Measurements from ENCODE around the gene BTBD17. TPM values are rescaled to one million over a fixed set of nuclear protein-coding genes. Genes with fewer than 3 reads are reported as not detected.

BTBD17 gene
- total RNA-seq, 2 donors from 2014 or later: 1.0 TPM; not detected in 1

DNA sequence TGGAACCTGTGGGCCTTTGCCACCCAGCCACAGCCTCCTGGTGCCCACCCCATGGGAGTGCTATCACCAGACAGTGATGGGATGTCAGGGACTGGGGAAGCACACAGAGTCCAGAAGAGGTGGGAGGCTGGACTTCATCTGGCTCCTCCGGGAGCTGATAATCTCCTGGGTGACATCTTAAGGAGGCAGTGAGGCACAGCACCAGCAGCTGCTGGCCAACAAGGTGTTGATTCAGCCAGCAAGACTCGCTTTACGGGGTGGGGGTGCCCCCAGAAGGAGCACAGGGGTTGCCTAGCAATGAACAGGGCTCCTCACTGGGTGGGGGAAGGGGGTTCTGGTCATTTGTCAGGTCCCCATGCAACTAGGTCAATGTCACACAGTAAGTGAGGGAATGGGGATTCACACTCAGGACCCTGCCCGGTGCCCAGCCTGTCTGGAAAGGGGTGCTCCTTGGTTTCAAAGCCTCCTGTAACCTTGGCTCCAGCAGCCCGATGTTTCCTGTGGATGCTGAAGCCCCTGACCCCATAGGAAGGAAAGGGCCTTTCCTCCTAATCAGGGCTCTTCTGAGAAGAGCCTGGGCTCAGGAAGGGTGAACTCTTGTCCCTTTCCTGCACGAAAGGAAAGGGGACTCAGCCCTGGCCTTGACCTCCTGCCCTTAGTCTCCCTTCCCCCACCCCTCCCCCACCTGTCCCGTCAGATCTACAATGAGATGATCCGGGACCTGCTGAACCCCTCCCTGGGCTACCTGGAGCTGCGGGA is 18.0 kb downstream of the BTBD17 start:
- Histone ChIP-seq H3K27me3 (no peaks in the 10 kb centered on the region), H3K4me1 (no peaks in the 10 kb centered on the region), H3K4me3 (no peak overlapping the region), H3K9me3 (no peaks in the 10 kb centered on the region), H3K36me3 (replicated peaks in 1 of 2; ENCODE audit: insufficient read depth in 1 of 2, low read depth in 2 of 2) (no peaks in the 10 kb centered on the region), H3K27ac (no peak overlapping the region)
- WGBS, 2 donors: 37 to 40% methylated on average over 1 to 7 of the region's 9 CpGs
- DNase-seq (no peak), ATAC-seq (no peak)
- no peak for TF ChIP-seq POLR2A (IDR thresholded peaks at IDR 0.05)
- TF ChIP-seq, protein P1, sequence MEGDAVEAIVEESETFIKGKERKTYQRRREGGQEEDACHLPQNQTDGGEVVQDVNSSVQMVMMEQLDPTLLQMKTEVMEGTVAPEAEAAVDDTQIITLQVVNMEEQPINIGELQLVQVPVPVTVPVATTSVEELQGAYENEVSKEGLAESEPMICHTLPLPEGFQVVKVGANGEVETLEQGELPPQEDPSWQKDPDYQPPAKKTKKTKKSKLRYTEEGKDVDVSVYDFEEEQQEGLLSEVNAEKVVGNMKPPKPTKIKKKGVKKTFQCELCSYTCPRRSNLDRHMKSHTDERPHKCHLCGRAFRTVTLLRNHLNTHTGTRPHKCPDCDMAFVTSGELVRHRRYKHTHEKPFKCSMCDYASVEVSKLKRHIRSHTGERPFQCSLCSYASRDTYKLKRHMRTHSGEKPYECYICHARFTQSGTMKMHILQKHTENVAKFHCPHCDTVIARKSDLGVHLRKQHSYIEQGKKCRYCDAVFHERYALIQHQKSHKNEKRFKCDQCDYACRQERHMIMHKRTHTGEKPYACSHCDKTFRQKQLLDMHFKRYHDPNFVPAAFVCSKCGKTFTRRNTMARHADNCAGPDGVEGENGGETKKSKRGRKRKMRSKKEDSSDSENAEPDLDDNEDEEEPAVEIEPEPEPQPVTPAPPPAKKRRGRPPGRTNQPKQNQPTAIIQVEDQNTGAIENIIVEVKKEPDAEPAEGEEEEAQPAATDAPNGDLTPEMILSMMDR (IDR thresholded peaks at IDR 0.05): no peak
- intact Hi-C loops (cut with DNase I): no loop called here

DNA sequence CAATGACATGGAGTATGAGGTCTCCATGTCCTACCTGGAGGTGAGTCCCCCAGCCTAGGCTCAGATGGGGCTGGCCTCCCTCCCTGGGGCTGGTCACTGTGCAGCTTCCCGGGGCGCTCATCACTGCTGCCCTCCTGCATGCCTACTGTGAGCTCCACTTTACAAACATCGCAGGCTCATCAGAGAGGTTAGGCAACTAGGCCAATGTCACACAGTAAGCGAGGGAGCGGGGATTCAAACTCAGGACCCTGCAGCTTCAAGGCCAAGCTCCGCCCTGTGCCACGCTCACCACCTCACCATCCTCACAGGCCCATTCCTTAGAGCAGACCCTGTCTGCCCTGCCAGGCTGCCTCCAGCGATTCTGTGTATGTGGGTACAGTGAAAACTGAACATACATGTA is 18.5 kb downstream of the BTBD17 start:
- H3K27me3 ChIP-seq: no peaks in the 10 kb centered on the region

DNA sequence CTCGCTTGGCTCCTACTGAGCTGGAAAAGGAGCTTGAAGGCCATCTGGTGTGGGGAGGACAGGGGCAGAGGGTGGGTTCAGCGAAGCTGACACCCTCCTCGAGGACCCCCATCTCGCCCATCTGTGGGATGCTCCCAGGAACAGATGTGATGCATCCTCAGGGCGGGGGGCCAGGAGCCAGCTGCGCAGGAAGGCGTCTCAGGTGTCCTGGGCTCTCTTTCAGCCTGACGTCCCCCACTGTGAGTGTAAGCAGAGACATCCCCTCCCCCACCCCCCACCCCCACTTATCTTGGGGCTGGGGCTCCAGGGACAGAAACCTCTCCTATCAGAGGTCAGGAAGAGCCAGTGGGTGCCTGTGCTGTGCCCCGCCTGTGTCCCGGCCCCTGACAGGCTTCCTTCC is 19.4 kb downstream of the BTBD17 start:
- H3K36me3 ChIP-seq (replicated peaks in 1 of 2; ENCODE audit: insufficient read depth in 1 of 2, low read depth in 2 of 2): no peaks in the 10 kb centered on the region
- WGBS, 2 donors: 50 to 61% methylated on average over 4 to 10 of the region's 10 CpGs
- ATAC-seq (no peak), DNase-seq (no peak)
- H3K27ac ChIP-seq: no peak overlapping the region
- H3K4me3 ChIP-seq: no peak overlapping the region
- intact Hi-C loops (cut with DNase I): no loop called here
- H3K27me3 ChIP-seq: no peaks in the 10 kb centered on the region
- TF ChIP-seq, protein P1 (IDR thresholded peaks at IDR 0.05): no peak
- TF ChIP-seq POLR2A (IDR thresholded peaks at IDR 0.05): no peak
- H3K9me3 ChIP-seq: no peaks in the 10 kb centered on the region
- H3K4me1 ChIP-seq: no peaks in the 10 kb centered on the region

More for the DNA sequence above, 18.5 kb downstream of the BTBD17 start:
- DNase-seq: no peak
- WGBS, 2 donors: 82 to 100% methylated on average over 1 to 8 of the region's 8 CpGs
- no peak for ATAC-seq
- Histone ChIP-seq H3K9me3 (no peaks in the 10 kb centered on the region), H3K4me1 (no peaks in the 10 kb centered on the region), H3K36me3 (replicated peaks in 1 of 2; ENCODE audit: insufficient read depth in 1 of 2, low read depth in 2 of 2) (no peaks in the 10 kb centered on the region), H3K27ac (no peak overlapping the region), H3K4me3 (no peak overlapping the region)
- TF ChIP-seq, protein P1 (IDR thresholded peaks at IDR 0.05): no peak
- TF ChIP-seq POLR2A (IDR thresholded peaks at IDR 0.05): no peak
- intact Hi-C loops (cut with DNase I): no loop called here

DNA sequence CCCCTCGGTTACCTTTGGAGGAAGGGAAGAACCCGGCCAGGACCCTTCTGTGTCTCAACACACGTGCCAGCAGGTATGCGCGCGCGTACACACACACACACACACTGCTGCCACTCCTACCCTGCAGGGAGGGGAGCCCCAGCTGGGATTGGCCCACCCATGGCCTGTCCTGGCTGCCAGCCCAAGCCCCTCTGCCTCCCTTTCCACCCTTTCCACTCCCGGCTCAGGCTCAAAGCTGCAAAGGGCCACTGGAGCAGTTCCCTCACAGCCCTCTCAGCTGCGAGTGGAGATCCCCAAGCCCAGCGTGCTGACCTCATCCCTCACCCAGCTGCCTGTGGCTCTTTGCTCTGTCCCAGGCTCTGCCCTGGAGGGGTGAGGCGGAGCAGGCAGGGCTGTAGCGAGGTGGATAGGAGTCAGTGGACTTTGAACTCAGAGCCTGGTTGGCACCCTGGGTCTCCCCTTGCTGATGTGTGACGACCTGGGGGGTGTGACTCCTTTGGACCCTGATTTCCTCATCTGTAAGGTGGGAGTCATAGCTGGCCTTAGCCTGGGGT is 21.1 kb downstream of the BTBD17 start:
- no peaks in the 10 kb centered on the region for H3K9me3 ChIP-seq
- no peak overlapping the region for H3K27ac ChIP-seq
- H3K4me1 ChIP-seq: no peaks in the 10 kb centered on the region
- H3K4me3 ChIP-seq: no peak overlapping the region
- no peaks in the 10 kb centered on the region for H3K27me3 ChIP-seq
- intact Hi-C loops (cut with DNase I): no loop called here
- WGBS, 2 donors: 33 to 55% methylated on average over 1 to 13 of the region's 13 CpGs
- ATAC-seq (no peak), DNase-seq (no peak)
- TF ChIP-seq, protein P1 (IDR thresholded peaks at IDR 0.05): no peak
- TF ChIP-seq POLR2A (IDR thresholded peaks at IDR 0.05): no peak
- no peaks in the 10 kb centered on the region for H3K36me3 ChIP-seq (replicated peaks in 1 of 2; ENCODE audit: insufficient read depth in 1 of 2, low read depth in 2 of 2)

Measured in body of pancreas (tissue), 4 donors.